ENCODE results near the gene PDLIM4. TPM values are rescaled to one million over a fixed set of nuclear protein-coding genes. Genes with fewer than 3 reads are reported as not detected.

PDLIM4 gene
- total RNA-seq, 2 experiments from 2014 or later, result not detected

DNA sequence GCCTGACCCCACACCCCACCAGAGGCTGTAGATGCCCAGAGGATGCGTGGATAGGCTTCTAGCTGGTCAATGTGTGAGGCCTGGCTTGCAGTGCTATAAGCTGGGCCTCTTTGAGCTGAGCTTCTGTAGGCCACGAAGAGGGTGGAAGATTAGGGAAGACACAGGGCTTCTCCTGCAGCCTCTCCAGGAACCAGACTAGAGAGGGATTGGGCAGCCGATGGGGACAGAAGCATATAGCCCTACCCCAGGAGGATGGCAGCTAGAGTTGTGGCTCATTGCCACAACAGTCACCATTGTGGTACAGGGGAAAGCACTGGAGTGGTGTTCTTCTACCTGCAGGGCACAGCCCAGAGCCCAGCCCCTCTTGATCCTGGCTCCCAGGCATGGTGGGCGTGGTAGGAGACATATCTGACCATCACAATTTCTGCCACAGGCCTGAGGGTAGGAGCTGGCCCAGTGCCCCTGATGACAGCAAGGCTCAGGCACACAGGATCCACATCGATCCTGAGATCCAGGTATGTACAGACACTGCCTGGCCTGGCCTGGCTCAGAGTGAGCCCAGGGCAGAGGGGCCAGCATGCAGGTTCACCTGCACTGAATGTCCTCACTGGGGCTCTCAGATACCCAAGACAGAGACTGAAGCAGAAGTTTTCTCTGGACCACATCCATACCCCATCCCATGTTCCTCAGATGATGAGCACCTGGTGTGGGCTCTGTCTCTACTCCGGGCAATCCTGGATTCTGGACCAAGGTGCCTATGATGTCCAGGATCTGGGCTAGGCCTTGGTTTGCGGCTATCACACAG is 8.7 kb downstream of the PDLIM4 start:
- Histone ChIP-seq H3K9me3 (ENCODE audit: low read length) (no peaks in the 10 kb centered on the region), H3K4me1 (ENCODE audit: insufficient read depth, low read length, poor library complexity, severe bottlenecking) (no peaks in the 10 kb centered on the region), H3K9me2 (ENCODE audit: insufficient read depth, low read length) (no peaks in the 10 kb centered on the region), H2AFZ (ENCODE audit: low read length) (no peak overlapping the region), H3K4me2 (ENCODE audit: low read length) (no peak overlapping the region), H3K27ac (ENCODE audit: low read depth, low read length, poor library complexity, severe bottlenecking) (no peak overlapping the region), H3K79me2 (ENCODE audit: insufficient read depth, low read depth, low read length) (no peaks in the 10 kb centered on the region), H3K36me3 (ENCODE audit: insufficient read depth, low read length) (no peaks in the 10 kb centered on the region), H3K4me3 (ENCODE audit: low read depth, low read length, poor library complexity, severe bottlenecking) (no peak overlapping the region), H4K20me1 (ENCODE audit: insufficient read depth, low read length) (no peaks in the 10 kb centered on the region)
- CTCF ChIA-PET (ENCODE audit: unreplicated experiment), result no interaction called here
- BruUV-seq (replicated peaks), result no TSS peak
- DNase-seq (ENCODE audit: low spot score), result no peak
- POLR2A ChIA-PET, result no interaction called here
- intact Hi-C loops (cut with micrococcal nuclease; ENCODE audit: unreplicated experiment), result no loop called here
- TF ChIP-seq EZH2phosphoT487 (IDR thresholded peaks at IDR 0.05; ENCODE audit: borderline replicate concordance, low read depth, low read length), result no peak
- TF ChIP-seq, protein P1, sequence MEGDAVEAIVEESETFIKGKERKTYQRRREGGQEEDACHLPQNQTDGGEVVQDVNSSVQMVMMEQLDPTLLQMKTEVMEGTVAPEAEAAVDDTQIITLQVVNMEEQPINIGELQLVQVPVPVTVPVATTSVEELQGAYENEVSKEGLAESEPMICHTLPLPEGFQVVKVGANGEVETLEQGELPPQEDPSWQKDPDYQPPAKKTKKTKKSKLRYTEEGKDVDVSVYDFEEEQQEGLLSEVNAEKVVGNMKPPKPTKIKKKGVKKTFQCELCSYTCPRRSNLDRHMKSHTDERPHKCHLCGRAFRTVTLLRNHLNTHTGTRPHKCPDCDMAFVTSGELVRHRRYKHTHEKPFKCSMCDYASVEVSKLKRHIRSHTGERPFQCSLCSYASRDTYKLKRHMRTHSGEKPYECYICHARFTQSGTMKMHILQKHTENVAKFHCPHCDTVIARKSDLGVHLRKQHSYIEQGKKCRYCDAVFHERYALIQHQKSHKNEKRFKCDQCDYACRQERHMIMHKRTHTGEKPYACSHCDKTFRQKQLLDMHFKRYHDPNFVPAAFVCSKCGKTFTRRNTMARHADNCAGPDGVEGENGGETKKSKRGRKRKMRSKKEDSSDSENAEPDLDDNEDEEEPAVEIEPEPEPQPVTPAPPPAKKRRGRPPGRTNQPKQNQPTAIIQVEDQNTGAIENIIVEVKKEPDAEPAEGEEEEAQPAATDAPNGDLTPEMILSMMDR (conservative IDR thresholded peaks at IDR 0.05; ENCODE audit: low read length), result no peak

DNA sequence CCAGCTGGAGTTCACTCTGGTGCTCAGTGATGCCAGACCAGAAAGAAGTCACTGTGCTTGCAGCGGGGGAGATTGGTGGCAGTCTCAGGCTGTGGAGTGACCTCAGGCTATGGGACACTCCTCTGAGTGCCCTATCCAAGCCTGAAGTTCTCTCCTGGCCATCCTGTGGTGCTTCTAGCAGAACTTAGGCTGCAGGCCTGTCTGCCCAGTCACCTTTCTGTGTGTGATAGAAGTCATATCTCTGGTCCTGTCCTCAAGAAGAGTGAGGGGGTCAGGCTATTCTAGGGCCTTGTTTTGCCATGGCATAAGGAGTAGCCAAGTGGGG is 9.3 kb downstream of the PDLIM4 start:
- no peak for TF ChIP-seq EZH2phosphoT487 (IDR thresholded peaks at IDR 0.05; ENCODE audit: borderline replicate concordance, low read depth, low read length)
- TF ChIP-seq, protein P1 (conservative IDR thresholded peaks at IDR 0.05; ENCODE audit: low read length), result no peak
- Histone ChIP-seq H2AFZ (ENCODE audit: low read length) (no peak overlapping the region), H3K9me2 (ENCODE audit: insufficient read depth, low read length) (no peaks in the 10 kb centered on the region), H3K27ac (ENCODE audit: low read depth, low read length, poor library complexity, severe bottlenecking) (no peak overlapping the region), H3K79me2 (ENCODE audit: insufficient read depth, low read depth, low read length) (no peaks in the 10 kb centered on the region), H3K9me3 (ENCODE audit: low read length) (no peaks in the 10 kb centered on the region), H3K4me1 (ENCODE audit: insufficient read depth, low read length, poor library complexity, severe bottlenecking) (no peaks in the 10 kb centered on the region), H3K4me2 (ENCODE audit: low read length) (no peak overlapping the region), H3K36me3 (ENCODE audit: insufficient read depth, low read length) (no peaks in the 10 kb centered on the region), H3K4me3 (ENCODE audit: low read depth, low read length, poor library complexity, severe bottlenecking) (no peak overlapping the region), H4K20me1 (ENCODE audit: insufficient read depth, low read length) (no peaks in the 10 kb centered on the region)
- ChIA-PET POLR2A (no interaction called here), CTCF (ENCODE audit: unreplicated experiment) (no interaction called here)
- DNase-seq (ENCODE audit: low spot score), result no peak
- BruUV-seq (replicated peaks), result no TSS peak
- intact Hi-C loops (cut with micrococcal nuclease; ENCODE audit: unreplicated experiment), result no loop called here

DNA sequence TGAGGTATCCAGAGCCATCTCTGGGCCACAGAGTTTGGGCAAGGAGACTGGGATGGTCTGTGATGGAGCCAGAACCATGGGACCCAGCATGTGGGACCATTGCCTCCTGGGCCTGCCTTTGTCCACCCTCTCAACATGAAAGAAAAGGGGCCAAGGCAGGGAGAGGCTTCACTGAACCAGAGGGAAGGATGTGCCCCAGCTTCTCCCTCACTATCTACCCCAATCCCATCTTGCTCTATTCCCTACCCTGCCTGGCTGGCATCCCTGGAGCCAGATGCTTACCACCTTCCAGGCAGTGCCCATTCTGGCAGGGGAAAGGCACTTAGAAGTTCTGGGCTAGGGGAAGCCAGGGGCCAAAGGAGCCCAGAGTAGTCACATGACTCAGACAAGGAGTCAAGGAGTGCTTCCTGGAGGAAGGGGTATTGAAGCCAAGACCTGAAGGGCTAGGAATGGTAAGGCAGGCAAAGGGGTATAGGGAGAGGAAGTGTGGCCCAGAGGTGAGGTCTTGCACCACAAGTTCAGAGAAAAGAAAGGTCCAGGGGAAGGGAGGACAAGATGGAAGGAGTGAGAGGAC is 9.8 kb downstream of the PDLIM4 start:
- no peaks in the 10 kb centered on the region for H4K20me1 ChIP-seq (ENCODE audit: insufficient read depth, low read length)
- no peak for TF ChIP-seq EZH2phosphoT487 (IDR thresholded peaks at IDR 0.05; ENCODE audit: borderline replicate concordance, low read depth, low read length)
- TF ChIP-seq, protein P1 (conservative IDR thresholded peaks at IDR 0.05; ENCODE audit: low read length), result no peak
- H3K9me2 ChIP-seq (ENCODE audit: insufficient read depth, low read length), result no peaks in the 10 kb centered on the region
- intact Hi-C loops (cut with micrococcal nuclease; ENCODE audit: unreplicated experiment), result no loop called here
- H3K4me2 ChIP-seq (ENCODE audit: low read length), result no peak overlapping the region
- no peaks in the 10 kb centered on the region for H3K79me2 ChIP-seq (ENCODE audit: insufficient read depth, low read depth, low read length)
- no peak overlapping the region for H3K27ac ChIP-seq (ENCODE audit: low read depth, low read length, poor library complexity, severe bottlenecking)
- H3K4me1 ChIP-seq (ENCODE audit: insufficient read depth, low read length, poor library complexity, severe bottlenecking), result no peaks in the 10 kb centered on the region
- no TSS peak for BruUV-seq (replicated peaks)
- H2AFZ ChIP-seq (ENCODE audit: low read length), result no peak overlapping the region
- DNase-seq (ENCODE audit: low spot score), result no peak
- ChIA-PET POLR2A (no interaction called here), CTCF (ENCODE audit: unreplicated experiment) (no interaction called here)
- H3K9me3 ChIP-seq (ENCODE audit: low read length), result no peaks in the 10 kb centered on the region
- no peaks in the 10 kb centered on the region for H3K36me3 ChIP-seq (ENCODE audit: insufficient read depth, low read length)
- H3K4me3 ChIP-seq (ENCODE audit: low read depth, low read length, poor library complexity, severe bottlenecking), result no peak overlapping the region

All from OCI-LY7 (cell line).